Fibroblast of villous mesenchyme (primary cell): ENCODE results near the gene ZNF174. TPM values are rescaled to one million over a fixed set of nuclear protein-coding genes. Genes with fewer than 3 reads are reported as not detected.

Experiments
- DNase-seq: peaks from one replicate; pipeline ENCODE4 v3.0.0-alpha.2; 2010; ENCODE audit warnings: low read depth
- H3K4me3 ChIP-seq: 2 replicates; pipeline ENCODE4 v1.5.1; 2011; ENCODE audit warnings: low read depth, mild to moderate bottlenecking, low read length
- total RNA-seq: library from RNA; depleted of rRNA; stranded (reverse); fragments of >200 nt; gene quantifications from 2 replicates; pipeline ENCODE4 v1.2.3, GENCODE V29; 2012
- TF ChIP-seq, protein P1 (sequence below): IDR thresholded peaks from 2 replicates; pipeline ENCODE4 v1.5.1; 2012; ENCODE audit warnings: low read depth, mild to moderate bottlenecking, low read length; ENCODE audit not compliant: insufficient read depth

Gene ZNF174
- total RNA-seq, 1 donor: 8.6 TPM

DNA sequence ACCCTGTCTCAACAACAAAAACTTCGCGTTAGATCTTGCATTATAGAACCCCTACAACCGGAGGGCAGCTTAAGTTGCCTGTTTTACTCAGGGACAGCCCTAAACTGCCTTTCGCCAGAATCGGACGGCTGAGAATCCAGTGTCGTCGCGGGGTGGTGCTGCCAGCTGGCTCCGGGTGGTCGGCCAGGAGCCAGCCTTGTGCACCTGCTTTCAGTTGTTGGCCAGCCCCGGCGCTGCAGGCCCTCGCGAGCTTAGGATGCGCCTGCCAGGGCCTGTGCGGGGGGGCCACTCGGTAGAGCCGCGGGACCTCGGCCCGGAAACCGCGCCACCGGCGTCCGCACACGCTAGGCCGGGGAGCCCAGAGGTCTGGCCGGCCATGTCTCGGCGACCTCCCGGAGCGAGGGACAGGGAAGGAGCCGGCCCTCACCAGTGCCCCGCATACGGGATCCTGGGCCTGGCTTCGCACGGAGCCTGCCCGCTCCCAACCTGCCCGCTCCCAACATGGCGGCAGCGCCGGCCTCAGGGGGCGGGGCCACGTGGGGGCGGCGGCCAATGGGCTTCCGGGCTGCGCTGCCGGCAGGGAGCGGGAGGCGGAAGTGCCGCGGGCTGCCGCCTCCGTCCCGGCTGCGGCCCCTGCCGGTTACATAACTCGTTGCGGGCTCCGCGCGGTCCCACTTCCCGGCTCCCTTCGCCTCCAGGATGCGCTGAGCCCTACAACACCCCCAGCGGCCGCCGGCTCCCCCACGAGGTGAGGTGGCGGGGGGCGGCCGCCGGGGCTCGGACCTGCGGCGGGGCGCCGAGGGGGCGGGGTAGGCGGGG is 56.6 kb downstream of the ZNF174 start:
- TF ChIP-seq, protein P1, sequence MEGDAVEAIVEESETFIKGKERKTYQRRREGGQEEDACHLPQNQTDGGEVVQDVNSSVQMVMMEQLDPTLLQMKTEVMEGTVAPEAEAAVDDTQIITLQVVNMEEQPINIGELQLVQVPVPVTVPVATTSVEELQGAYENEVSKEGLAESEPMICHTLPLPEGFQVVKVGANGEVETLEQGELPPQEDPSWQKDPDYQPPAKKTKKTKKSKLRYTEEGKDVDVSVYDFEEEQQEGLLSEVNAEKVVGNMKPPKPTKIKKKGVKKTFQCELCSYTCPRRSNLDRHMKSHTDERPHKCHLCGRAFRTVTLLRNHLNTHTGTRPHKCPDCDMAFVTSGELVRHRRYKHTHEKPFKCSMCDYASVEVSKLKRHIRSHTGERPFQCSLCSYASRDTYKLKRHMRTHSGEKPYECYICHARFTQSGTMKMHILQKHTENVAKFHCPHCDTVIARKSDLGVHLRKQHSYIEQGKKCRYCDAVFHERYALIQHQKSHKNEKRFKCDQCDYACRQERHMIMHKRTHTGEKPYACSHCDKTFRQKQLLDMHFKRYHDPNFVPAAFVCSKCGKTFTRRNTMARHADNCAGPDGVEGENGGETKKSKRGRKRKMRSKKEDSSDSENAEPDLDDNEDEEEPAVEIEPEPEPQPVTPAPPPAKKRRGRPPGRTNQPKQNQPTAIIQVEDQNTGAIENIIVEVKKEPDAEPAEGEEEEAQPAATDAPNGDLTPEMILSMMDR: peak; percentile 45
- DNase-seq: peak; percentile 90
- H3K4me3 ChIP-seq: peak overlapping the region; percentile 91

DNA sequence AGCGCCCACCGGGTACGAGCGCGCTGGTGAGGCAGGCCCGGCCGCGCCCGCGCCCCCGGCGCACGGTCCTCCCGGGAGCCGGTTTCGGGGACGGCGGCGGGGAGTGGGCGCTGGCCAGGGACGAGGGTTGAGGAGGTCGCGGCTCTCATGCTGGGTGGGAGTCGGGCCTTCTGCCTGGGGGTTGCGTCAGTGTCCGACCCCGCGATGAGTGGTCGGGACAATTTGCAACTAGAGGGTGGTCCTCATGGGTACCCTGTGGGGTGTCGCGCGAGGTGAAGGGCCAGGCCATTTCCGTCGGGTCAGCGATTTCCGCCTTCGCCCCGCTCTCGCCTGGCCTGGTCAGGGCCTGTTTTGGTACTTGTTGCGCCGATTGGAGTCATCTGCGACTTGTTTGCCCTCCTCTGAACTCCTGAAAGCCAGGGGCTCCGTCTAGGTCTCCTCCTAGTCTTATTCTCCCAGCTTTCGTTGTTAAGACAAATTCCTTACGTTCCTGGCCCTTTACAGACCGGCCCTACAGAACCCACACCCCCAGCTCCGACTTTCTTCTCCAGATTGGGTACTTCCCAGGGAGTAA is 57.4 kb downstream of the ZNF174 start:
- H3K4me3 ChIP-seq: peak overlapping the region; percentile 91
- peak; percentile 48 for DNase-seq
- TF ChIP-seq, protein P1: no peak

DNA sequence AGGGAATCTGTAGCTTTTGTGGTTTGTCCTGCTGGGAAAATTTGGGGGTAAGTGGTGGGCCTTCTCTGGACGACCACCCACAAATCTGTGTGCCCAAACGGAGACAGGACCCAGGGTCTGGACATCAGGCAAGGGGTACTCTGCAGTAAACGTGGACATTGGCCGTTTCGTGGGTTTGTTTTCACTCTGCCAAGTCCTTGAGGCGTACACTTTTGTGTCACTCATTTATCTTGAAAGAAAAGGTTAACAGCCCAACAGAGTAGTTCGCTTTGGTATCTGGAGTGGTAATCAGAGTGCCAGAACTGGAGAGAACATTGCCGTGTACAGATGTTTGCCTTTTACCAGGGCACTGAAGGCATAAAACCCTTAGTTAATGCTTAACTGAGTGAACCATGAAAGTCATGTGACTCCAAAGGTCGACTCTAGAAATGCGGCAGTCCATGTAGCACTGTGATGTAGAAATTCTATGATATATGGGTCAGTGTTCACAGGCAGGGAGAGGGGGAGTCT is 57.9 kb downstream of the ZNF174 start:
- TF ChIP-seq, protein P1: no peak
- peak overlapping the region; percentile 91 for H3K4me3 ChIP-seq
- DNase-seq: peak; percentile 67

Other genes starting within 250 kb of the ZNF174 start
- under 0.01 and 0.43 TPM in 2 replicates for gene OR1F1, start 213.0 kb upstream of the ZNF174 start, total RNA-seq
- 10.0 and 11.2 TPM in 2 replicates for gene ZNF200, start 166.1 kb upstream of the ZNF174 start, total RNA-seq
- gene MEFV, start 144.6 kb upstream of the ZNF174 start, total RNA-seq: under 0.01 TPM in 1 of 2 replicates, not detected in the other
- gene ZNF263, start 117.7 kb upstream of the ZNF174 start, total RNA-seq: 43.2 and 56.7 TPM in 2 replicates
- gene TIGD7, start 95.8 kb upstream of the ZNF174 start, total RNA-seq: 4.2 and 7.3 TPM in 2 replicates
- 19.0 and 25.5 TPM in 2 replicates for gene ZNF75A, start 95.7 kb upstream of the ZNF174 start, total RNA-seq
- not detected in 2 replicates for gene OR2C1, start 45.3 kb upstream of the ZNF174 start, total RNA-seq
- 12.1 and 12.6 TPM in 2 replicates for gene ZSCAN32, start 211 bp upstream of the ZNF174 start, total RNA-seq
- gene ZNF597, start 42.3 kb downstream of the ZNF174 start, total RNA-seq: 3.2 and 5.2 TPM in 2 replicates
- 10.0 and 16.8 TPM in 2 replicates for gene NAA60, start 42.5 kb downstream of the ZNF174 start, total RNA-seq
- gene C16orf90, start 94.3 kb downstream of the ZNF174 start, total RNA-seq: not detected in 2 replicates
- 14.5 and 22.0 TPM in 2 replicates for gene CLUAP1, start 99.8 kb downstream of the ZNF174 start, total RNA-seq
- gene NLRC3, start 176.2 kb downstream of the ZNF174 start, total RNA-seq: not detected in 2 replicates
- gene SLX4, start 210.4 kb downstream of the ZNF174 start, total RNA-seq: 7.1 and 7.3 TPM in 2 replicates